Stimulated activated CD8-positive, alpha-beta memory T cell treated with anti-CD3 and anti-CD28 coated beads, Interleukin-12 subunit alpha, Interleukin-12 subunit beta, amount 100 ng/mL, for 1 hour (primary cell): ENCODE data around the gene PREPL.
"Not testable (repeated sequence)": the region's sequence is repeated elsewhere in the genome, so short reads cannot be mapped to it uniquely, and the experiment has no call there.

Source experiments
- DNase-seq: peaks from one replicate; pipeline ENCODE4 v3.0.0-alpha.2; 2020; ENCODE audit warnings: low read depth

PREPL gene

GRCh38 chr2:44348400-44348799 lies 12.9 kb downstream of the PREPL start:
- DNase-seq = no peak

- DNase-seq = no peak
Observed at GRCh38 chr2:44347526-44347925, 13.8 kb downstream of the PREPL start.

GRCh38 chr2:44342854-44343253 lies 18.4 kb downstream of the PREPL start:
- DNase-seq = no peak

- DNase-seq = no peak
Observed at GRCh38 chr2:44335806-44336538, 25.3 kb downstream of the PREPL start.

- no peak for DNase-seq
Observed at GRCh38 chr2:44333994-44334393, 27.3 kb downstream of the PREPL start.

- DNase-seq = no peak
Observed at GRCh38 chr2:44330801-44331200, 30.5 kb downstream of the PREPL start.

GRCh38 chr2:44329343-44329742 lies 32.0 kb downstream of the PREPL start:
- no peak for DNase-seq

GRCh38 chr2:44328750-44329149 lies 32.5 kb downstream of the PREPL start:
- DNase-seq = no peak

- no peak for DNase-seq
Observed at GRCh38 chr2:44326548-44327264, 34.6 kb downstream of the PREPL start.

- no peak for DNase-seq
Observed at GRCh38 chr2:44325897-44326296, 35.4 kb downstream of the PREPL start.

- no peak for DNase-seq
Observed at GRCh38 chr2:44324971-44325426, 36.3 kb downstream of the PREPL start.

GRCh38 chr2:44321360-44321759 lies 39.9 kb downstream of the PREPL start:
- DNase-seq = no peak

- no peak for DNase-seq
Observed at GRCh38 chr2:44320832-44321231, 40.5 kb downstream of the PREPL start.

- DNase-seq = no peak
Observed at GRCh38 chr2:44315945-44316344, 45.3 kb downstream of the PREPL start.

- no peak for DNase-seq
Observed at GRCh38 chr2:44314362-44314761, 46.9 kb downstream of the PREPL start.

GRCh38 chr2:44310287-44310686 lies 51.0 kb downstream of the PREPL start:
- no peak for DNase-seq

- DNase-seq = no peak
Observed at GRCh38 chr2:44305882-44306281, 55.4 kb downstream of the PREPL start.

- no peak for DNase-seq
Observed at GRCh38 chr2:44304258-44304657, 57.0 kb downstream of the PREPL start.

GRCh38 chr2:44303766-44304165 lies 57.5 kb downstream of the PREPL start:
- not testable (repeated sequence) for DNase-seq

GRCh38 chr2:44301111-44301510 lies 60.2 kb downstream of the PREPL start:
- no peak for DNase-seq

- DNase-seq = no peak
Observed at GRCh38 chr2:44299635-44300034, 61.7 kb downstream of the PREPL start.

- DNase-seq = no peak
Observed at GRCh38 chr2:44297431-44297830, 63.9 kb downstream of the PREPL start.

GRCh38 chr2:44296653-44297052 lies 64.6 kb downstream of the PREPL start:
- DNase-seq = no peak
